ENCODE results near the gene TGFB1I1. TPM values are rescaled to one million over a fixed set of nuclear protein-coding genes. Genes with fewer than 3 reads are reported as not detected.
"Not testable (repeated sequence)": the region's sequence is repeated elsewhere in the genome, so short reads cannot be mapped to it uniquely, and the experiment has no call there.

The TGFB1I1 gene
- total RNA-seq, 3 donors from 2014 or later = 17.4 to 31.8 (median 30.1) TPM

DNA sequence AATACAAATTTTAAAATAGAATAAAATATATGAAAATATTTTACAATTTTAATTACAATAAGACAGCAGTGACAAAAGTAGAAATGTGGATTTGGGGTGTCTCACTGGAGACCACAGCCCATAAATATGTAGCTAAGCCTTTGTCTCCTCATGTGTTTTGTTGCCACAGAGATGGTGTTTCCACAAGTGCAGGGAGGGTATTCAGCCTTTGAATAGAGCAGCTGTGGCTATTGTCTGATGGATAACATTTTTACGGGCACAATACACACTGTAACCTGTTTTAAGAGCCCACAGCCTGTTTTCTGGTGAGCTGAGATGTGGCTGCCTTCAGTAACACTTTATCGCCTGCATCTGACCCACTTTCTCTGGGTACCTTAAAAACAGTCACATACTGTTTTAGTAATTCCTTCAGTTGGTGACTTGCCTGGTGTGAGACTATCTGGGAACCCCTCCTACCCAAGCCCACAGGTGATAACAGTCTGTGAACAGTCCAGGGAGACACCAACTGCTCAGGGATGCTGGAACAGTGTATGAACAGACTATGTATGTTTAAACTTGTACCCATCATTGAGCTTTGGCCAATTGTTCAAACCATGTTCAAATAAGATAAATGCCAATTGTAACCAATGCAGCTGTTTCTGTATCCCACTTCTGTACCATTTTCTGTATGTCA lies 47.9 kb downstream of the TGFB1I1 start:
- Histone ChIP-seq H3K4me3 (no peak overlapping the region), H3K4me1 (no peaks in the 10 kb centered on the region), H3K27ac (no peak overlapping the region), H3K9me3 (no peaks in the 10 kb centered on the region), H3K36me3 (no peaks in the 10 kb centered on the region), H3K27me3 (no peaks in the 10 kb centered on the region)
- TF ChIP-seq POLR2AphosphoS5 (IDR thresholded peaks at IDR 0.05) (no peak), POLR2A (IDR thresholded peaks at IDR 0.05) (no peak)
- TF ChIP-seq, protein P1, sequence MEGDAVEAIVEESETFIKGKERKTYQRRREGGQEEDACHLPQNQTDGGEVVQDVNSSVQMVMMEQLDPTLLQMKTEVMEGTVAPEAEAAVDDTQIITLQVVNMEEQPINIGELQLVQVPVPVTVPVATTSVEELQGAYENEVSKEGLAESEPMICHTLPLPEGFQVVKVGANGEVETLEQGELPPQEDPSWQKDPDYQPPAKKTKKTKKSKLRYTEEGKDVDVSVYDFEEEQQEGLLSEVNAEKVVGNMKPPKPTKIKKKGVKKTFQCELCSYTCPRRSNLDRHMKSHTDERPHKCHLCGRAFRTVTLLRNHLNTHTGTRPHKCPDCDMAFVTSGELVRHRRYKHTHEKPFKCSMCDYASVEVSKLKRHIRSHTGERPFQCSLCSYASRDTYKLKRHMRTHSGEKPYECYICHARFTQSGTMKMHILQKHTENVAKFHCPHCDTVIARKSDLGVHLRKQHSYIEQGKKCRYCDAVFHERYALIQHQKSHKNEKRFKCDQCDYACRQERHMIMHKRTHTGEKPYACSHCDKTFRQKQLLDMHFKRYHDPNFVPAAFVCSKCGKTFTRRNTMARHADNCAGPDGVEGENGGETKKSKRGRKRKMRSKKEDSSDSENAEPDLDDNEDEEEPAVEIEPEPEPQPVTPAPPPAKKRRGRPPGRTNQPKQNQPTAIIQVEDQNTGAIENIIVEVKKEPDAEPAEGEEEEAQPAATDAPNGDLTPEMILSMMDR (IDR thresholded peaks at IDR 0.05) = no peak
- no peak for DNase-seq (ENCODE audit: low spot score in 2 of 2)
- intact Hi-C loops (cut with DNase I; ENCODE audit: low total_unique reads) = no loop called here

- Histone ChIP-seq H3K36me3 (no peaks in the 10 kb centered on the region), H3K9me3 (no peaks in the 10 kb centered on the region), H3K27me3 (no peaks in the 10 kb centered on the region), H3K27ac (no peak overlapping the region), H3K4me1 (no peaks in the 10 kb centered on the region), H3K4me3 (no peak overlapping the region)
- DNase-seq (ENCODE audit: low spot score in 2 of 2) = no peak
- TF ChIP-seq POLR2AphosphoS5 (IDR thresholded peaks at IDR 0.05) (no peak), POLR2A (IDR thresholded peaks at IDR 0.05) (no peak)
- TF ChIP-seq, protein P1 (IDR thresholded peaks at IDR 0.05) = no peak
- intact Hi-C loops (cut with DNase I; ENCODE audit: low total_unique reads) = no loop called here
Measured at GRCh38 chr16:31521368-31521767, 49.4 kb downstream of the TGFB1I1 start.

DNA sequence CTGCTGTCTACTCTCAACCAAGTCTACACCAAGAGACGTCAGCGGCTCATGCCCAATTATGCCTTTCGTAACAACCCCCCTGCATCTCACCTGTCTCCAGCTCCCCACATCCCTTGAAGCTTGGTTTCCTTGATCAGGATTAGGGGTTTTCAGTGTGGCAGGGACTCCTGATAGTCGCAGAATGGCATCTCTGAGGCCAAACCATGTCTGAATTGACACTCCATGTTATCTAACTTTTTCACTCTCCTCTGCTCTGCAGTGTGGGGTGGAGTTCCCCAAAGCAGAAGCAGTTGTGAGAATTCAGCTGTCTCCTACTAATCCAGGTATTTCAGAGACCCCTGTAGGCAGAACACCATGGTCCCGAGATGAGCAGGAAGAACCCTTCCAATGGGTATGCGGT lies 50.1 kb downstream of the TGFB1I1 start:
- H3K4me3 ChIP-seq = no peak overlapping the region
- intact Hi-C loops (cut with DNase I; ENCODE audit: low total_unique reads) = no loop called here

DNA sequence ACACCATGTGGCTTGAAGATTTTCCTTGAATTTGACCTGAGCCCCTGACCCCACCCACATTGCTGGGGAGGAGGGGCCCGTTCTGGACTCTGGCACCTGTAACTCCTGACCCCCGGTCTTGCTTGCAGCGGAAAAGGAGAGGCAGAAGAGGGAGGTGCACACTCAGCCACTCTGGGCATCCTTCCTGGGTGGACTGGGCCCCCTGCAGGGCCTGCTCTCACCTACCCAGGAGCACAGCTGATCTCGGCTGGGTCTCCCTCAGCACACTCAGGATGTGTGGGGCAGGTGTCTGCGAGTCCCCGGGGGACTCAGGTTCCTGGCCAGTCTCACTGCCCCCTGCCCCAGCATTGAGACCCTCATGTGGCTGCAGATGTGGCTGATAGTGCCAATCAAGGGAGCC lies 51.8 kb downstream of the TGFB1I1 start:
- H3K4me1 ChIP-seq; H3K9me3 ChIP-seq; H3K36me3 ChIP-seq; H3K4me3 ChIP-seq; H3K27ac ChIP-seq; intact Hi-C loops (cut with DNase I; ENCODE audit: low total_unique reads); DNase-seq (ENCODE audit: low spot score in 2 of 2): not testable (repeated sequence)
- peaks cover 0 to 14% of the 10 kb centered on the region in 2 donors for H3K27me3 ChIP-seq

More for the DNA sequence above, 50.1 kb downstream of the TGFB1I1 start:
- no peaks in the 10 kb centered on the region for H3K27me3 ChIP-seq
- H3K9me3 ChIP-seq = no peaks in the 10 kb centered on the region
- no peak overlapping the region for H3K27ac ChIP-seq
- H3K4me1 ChIP-seq = no peaks in the 10 kb centered on the region
- TF ChIP-seq POLR2A (IDR thresholded peaks at IDR 0.05) (no peak), POLR2AphosphoS5 (IDR thresholded peaks at IDR 0.05) (no peak)
- TF ChIP-seq, protein P1 (IDR thresholded peaks at IDR 0.05) = no peak
- no peak for DNase-seq (ENCODE audit: low spot score in 2 of 2)
- no peaks in the 10 kb centered on the region for H3K36me3 ChIP-seq

DNA sequence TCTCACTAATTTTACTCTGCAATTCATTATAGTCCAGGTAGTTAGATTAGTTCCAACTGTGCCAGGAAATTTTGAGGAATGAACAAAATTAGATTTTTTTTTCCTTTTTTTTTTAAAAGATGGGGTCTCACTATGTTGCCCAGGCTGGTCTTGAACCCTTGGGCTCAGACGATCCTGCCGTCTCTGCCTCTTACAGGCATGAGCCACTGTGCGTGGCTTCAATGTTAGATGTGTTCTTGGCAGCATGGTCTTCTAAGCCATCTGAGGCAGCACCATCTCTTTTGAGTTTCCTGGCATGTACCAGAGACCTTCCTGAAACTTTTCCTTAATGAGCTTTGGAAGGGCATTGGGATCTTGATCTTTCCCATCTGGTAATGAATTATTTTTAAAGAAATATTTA lies 53.2 kb downstream of the TGFB1I1 start:
- no peaks in the 10 kb centered on the region for H3K9me3 ChIP-seq
- intact Hi-C loops (cut with DNase I; ENCODE audit: low total_unique reads) = no loop called here
- TF ChIP-seq POLR2A (IDR thresholded peaks at IDR 0.05) (no peak), POLR2AphosphoS5 (IDR thresholded peaks at IDR 0.05) (no peak)
- TF ChIP-seq, protein P1 (IDR thresholded peaks at IDR 0.05) = no peak

More for the DNA sequence above, 53.2 kb downstream of the TGFB1I1 start:
- H3K36me3 ChIP-seq = no peaks in the 10 kb centered on the region
- H3K27ac ChIP-seq = no peak overlapping the region
- H3K4me1 ChIP-seq = peaks cover 0 to 3% of the 10 kb centered on the region in 2 donors
- H3K27me3 ChIP-seq = peaks cover 0 to 18% of the 10 kb centered on the region in 2 donors
- DNase-seq (ENCODE audit: low spot score in 2 of 2) = no peak
- H3K4me3 ChIP-seq = no peak overlapping the region

Other genes with a start within 250 kb of the TGFB1I1 start
- gene ITGAM, start 212.2 kb upstream of the TGFB1I1 start, total RNA-seq = 10 to 100 TPM in 1 of 3 donors, 1 to 10 TPM in 2; 5.2 to 23.5 (median 8.0) TPM
- gene ITGAX, start 117.0 kb upstream of the TGFB1I1 start, total RNA-seq = 10 to 100 TPM in 1 of 3 donors, 1 to 10 TPM in 2; 3.6 to 16.8 (median 5.1) TPM
- under 1 TPM in 2 of 3 donors, not detected in 1; 0.16 to 0.44 TPM for gene ITGAD, start 78.8 kb upstream of the TGFB1I1 start, total RNA-seq
- gene COX6A2, start 43.8 kb upstream of the TGFB1I1 start, total RNA-seq = not detected
- gene ZNF843, start 29.4 kb upstream of the TGFB1I1 start, total RNA-seq = 1 to 10 TPM; 1.9 to 3.6 (median 3.1) TPM
- 1 to 10 TPM; 5.3 to 7.2 (median 6.9) TPM for gene ARMC5, start 12.7 kb upstream of the TGFB1I1 start, total RNA-seq
- under 1 TPM in 2 of 3 donors, not detected in 1; 0.44 to 0.98 TPM for gene SLC5A2, start 11.0 kb downstream of the TGFB1I1 start, total RNA-seq
- gene RUSF1, start 36.2 kb downstream of the TGFB1I1 start, total RNA-seq = 10 to 100 TPM; 44.2 to 75.4 (median 68.2) TPM
- gene AHSP, start 55.7 kb downstream of the TGFB1I1 start, total RNA-seq = not detected

Measured in breast epithelium (tissue), 4 donors.